ENCODE data around the gene SMCO1.
"Not testable (repeated sequence)": the region's sequence is repeated elsewhere in the genome, so short reads cannot be mapped to it uniquely, and the experiment has no call there.

The SMCO1 gene

DNA sequence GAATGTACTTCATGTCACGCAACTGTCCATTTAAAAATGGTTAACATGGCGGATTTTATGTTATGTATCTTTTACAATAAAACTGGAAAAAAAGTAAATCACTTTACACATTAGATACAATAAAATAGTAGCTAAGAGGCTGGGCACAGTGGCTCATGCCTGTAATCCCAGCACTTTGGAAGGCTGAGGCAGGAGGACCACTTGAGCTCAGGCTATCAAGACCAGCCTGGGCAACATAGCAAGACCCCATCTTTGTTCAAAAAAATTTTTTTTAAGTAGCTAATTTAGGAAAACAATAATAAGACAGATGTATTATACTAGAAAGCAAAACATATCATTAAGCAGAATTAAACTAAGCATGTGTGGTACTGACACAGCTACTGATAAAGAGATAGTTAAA is 23.1 kb downstream of the SMCO1 start:
- no peak for DNase-seq (ENCODE audit: low spot score)

DNA sequence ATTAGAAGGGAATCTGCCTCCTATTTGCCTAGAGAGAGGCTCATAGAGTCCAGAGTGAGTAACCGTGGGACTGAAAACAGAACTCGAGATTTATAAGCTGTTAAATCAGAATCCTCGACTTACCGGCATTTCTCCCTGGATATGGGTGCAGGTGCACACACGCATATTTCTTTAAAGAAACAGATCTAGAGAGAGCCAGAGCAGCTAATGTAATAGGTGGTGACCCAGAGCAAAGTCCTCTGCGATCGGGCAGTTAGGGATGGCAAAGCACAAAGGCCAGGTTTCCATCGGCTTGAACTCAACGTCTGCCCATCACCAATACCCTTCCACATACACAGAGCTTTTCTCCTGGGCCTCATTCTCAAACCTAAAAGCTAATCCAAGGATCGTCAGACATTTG is 25.4 kb downstream of the SMCO1 start:
- no peak for DNase-seq (ENCODE audit: low spot score)

DNA sequence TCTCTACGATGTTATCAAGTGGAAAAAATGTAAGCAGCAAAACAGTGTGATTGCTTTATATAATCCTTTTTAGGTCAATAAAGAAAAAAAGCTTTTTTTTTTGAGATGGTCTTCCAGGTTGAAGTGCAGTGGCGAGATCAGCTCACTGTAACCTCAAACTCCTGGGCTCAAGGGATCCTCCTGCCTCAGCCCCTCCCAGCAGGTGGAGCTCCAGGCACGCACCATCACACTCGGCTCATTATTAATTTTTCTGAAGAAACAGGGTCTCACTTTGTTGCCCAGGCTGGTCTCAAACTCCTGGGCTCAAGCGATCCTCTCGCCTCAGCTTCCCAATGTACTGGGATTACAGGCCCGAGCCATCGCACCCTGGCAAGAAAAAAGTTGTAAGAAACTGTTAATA is 28.9 kb downstream of the SMCO1 start:
- DNase-seq (ENCODE audit: low spot score), result no peak

DNA sequence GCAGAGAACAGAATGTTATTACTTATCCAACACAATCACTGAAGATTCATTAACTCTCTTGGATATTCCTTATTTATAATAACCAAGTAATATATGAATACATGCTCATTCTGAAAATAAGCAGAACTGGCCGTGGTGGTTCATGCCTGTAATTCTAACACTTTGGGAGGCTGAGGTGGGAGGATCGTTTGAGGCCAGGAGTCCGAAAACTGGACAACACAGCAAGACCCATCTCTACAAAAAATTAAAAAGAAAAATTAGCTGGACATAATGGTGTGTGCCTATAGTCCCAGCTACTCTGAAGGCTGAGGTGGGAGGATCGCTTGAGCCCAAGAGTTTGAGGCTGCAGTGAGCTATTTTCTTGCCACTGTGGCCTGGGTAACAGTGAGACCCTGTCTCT is 37.5 kb downstream of the SMCO1 start:
- no peak for DNase-seq (ENCODE audit: low spot score)

DNA sequence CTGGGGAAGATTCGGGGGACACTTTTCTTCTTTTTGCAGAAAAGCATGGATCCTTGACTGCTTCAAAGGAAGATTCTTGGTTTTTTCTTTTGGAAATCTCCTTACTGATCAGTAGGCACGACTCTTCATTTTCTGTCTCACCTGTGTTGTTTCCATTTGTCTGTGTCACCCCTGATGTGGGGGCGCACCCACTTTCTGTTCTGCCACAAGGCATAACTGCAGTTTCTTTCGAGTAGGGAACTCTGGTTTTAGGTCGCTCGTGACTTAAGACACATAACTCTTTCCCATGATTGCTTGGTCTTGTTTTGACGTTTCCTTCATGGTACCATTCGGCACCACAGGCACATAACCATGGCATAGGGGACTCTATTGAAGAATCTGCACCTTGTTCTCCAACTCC is 42.9 kb downstream of the SMCO1 start:
- no peak for DNase-seq (ENCODE audit: low spot score)

DNA sequence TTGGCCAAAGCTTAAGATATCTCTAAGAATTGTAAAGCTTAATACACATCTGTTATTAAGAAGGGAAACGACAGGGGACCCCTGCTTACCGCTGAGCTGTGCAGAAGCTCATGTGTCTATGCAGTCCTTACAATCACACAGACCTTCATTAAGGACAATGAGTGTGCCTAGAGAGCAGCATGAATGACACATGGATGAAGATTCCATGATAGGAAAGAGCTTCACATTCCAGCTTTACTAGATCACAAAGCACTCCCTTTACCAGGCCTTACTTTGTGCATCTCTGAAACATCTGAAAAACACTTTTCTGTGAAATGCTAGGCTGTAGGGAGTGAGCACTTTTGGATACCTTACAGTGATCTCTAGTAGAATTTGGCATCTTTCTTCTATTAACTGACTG is 43.6 kb downstream of the SMCO1 start:
- DNase-seq (ENCODE audit: low spot score), result peak; percentile 26

DNA sequence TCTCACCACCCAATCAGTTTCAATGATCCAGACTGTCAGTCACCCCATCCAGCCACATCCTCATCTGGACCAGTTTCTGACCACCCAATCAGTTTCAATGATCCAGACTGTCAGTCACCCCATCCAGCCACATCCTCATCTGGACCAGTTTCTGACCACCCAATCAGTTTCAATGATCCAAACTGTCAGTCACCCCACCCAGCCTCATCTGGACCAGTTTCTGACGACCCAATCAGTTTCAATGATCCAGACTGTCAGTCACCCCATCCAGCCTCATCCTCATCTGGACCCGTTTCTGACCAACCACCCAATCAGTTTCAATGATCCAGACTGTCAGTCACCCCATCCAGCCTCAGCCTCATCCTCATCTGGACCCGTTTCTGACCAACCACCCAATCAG is 45.0 kb downstream of the SMCO1 start:
- DNase-seq (ENCODE audit: low spot score), result not testable (repeated sequence)

DNA sequence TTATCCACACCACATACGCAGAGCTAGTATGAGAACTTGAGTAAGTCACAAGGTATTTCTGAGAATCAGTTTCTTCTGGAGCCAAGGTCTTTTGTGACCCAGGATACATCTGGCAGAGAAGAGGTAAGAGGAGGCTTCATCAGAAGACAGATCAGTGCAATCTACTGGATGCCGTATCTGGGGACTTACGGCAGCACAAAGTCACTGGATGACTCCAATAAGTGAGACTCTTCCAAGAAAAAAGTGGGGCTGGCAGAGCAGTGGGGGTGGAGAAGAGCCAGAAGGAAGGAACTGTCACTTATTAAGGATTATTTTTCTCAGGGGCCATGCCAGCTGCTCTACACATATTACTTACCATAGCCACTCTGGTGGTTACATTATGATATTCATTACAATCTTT is 51.3 kb downstream of the SMCO1 start:
- DNase-seq (ENCODE audit: low spot score), result no peak

DNA sequence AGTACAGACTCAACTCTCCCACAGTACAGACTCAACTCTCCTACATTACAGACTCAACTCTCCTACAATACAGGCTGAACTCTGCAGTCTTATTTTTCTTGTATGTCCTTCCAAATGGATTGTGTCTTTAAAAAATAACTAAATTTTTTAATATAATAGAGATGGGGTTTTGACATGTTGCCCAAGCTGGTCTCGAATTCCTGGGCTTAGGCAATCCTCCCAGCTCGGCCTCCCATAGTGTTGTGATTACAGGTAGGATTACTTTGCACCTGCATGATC is 51.7 kb downstream of the SMCO1 start:
- no peak for DNase-seq (ENCODE audit: low spot score)

DNA sequence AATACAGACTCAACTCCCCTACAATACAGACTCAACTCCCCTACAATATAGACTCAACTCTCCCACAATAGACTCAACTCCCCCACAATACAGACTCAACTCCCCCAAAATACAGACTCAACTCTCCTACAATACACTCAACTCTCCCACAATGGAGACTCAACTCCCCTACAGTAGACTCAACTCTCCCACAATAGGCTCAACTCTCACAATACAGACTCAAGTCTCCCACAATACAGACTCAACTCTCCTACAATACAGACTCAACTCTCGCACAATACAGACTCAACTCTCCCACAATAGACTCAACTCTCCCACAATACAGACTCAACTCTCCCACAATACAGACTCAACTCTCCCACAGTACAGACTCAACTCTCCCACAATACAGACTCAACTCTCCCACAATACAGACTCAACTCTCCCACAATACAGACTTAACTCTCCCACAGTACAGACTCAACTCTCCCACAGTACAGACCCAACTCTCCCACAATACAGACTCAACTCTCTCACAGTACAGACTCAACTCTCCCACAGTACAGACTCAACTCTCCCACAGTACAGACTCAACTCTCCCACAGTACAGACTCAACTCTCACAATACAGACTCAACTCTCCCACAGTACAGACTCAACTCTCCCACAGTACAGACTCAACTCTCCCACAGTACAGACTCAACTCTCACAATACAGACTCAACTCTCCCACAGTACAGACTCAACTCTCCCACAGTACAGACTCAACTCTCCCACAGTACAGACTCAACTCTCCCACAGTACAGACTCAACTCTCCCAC is 52.3 kb downstream of the SMCO1 start:
- not testable (repeated sequence) for DNase-seq (ENCODE audit: low spot score)

DNA sequence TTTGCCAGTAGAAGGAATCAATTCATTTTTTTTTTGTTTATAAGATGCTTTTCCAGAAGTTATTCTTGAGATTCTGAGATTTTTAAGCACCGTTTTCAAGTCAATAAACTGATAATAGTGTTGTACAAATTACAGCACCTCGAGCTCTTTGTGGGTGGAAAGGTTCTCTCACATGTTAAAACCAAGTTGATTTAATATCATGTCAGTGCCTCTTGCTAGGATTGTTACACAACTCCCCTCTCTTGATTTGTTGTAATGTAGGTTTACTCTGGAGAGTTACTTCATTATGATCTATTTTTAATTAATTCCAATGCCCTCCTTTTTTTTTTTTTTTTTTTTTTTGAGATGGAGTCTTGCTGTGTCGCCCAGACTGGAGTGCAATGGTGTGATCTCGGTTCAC is 57.1 kb downstream of the SMCO1 start:
- no peak for DNase-seq (ENCODE audit: low spot score)

DNA sequence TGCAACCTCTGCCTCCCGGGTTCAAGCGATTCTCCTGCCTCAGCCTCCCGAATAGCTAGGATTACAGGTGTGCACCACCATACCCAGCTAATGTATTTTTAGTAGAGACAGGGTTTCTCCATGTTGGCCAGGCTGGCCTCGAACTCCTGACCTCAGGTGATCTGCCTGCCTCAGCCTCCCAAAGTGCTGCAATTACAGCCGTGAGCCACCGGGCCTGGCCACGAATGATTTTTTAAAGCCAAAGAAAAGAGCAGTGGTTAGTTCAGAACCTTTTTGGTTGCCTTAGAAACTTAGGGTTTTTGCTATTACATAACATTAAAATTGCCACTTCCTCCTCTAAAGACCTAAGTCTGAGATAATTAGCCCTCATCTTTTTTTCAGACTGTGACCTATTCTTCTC is 57.7 kb downstream of the SMCO1 start:
- not testable (repeated sequence) for DNase-seq (ENCODE audit: low spot score)

Data from kidney tubule cell (primary cell).